ACC112 (cell line): Measurements from ENCODE around the gene KRTAP5-7.
"Not testable (repeated sequence)": the region's sequence is repeated elsewhere in the genome, so short reads cannot be mapped to it uniquely, and the experiment has no call there.

Experiments used
- H2AFZ ChIP-seq: fragments of 200-600 bp; sonication (generic); one replicate; pipeline ENCODE4 v1.6.0; 2017; ENCODE audit warnings: antibody characterized with exemption, low read length; ENCODE audit not compliant: unreplicated experiment
- H3K27ac ChIP-seq: fragments of 200-600 bp; sonication (generic); 2 replicates; pipeline ENCODE4 v1.5.1; 2014; ENCODE audit warnings: low read depth, mild to moderate bottlenecking, antibody characterized with exemption, low read length, moderate library complexity
- H3K27me3 ChIP-seq: fragments of 200-600 bp; sonication (generic); 2 replicates; pipeline ENCODE4 v1.6.1; 2014; ENCODE audit warnings: mild to moderate bottlenecking, antibody characterized with exemption, low read length, moderate library complexity, mixed read lengths; ENCODE audit not compliant: insufficient read depth
- H3K36me3 ChIP-seq: fragments of 200-600 bp; sonication (generic); 2 replicates; pipeline ENCODE4 v1.6.1; 2016; ENCODE audit warnings: mild to moderate bottlenecking, antibody characterized with exemption, low read length, moderate library complexity, mixed read lengths; ENCODE audit not compliant: insufficient read depth
- H3K4me1 ChIP-seq: fragments of 200-600 bp; sonication (generic); one replicate; pipeline ENCODE4 v1.6.1; 2016; ENCODE audit warnings: low read length, mixed read lengths; ENCODE audit not compliant: insufficient read depth, unreplicated experiment, control insufficient read depth
- H3K4me3 ChIP-seq: fragments of 200-600 bp; sonication (generic); 2 replicates; pipeline ENCODE4 v1.5.1; 2014; ENCODE audit warnings: mild to moderate bottlenecking, low read depth, low read length
- H3K79me2 ChIP-seq: fragments of 200-600 bp; sonication (generic); one replicate; pipeline ENCODE4 v1.6.0; 2016; ENCODE audit warnings: low read length; ENCODE audit not compliant: control insufficient read depth, unreplicated experiment, insufficient read depth

KRTAP5-7 gene

DNA sequence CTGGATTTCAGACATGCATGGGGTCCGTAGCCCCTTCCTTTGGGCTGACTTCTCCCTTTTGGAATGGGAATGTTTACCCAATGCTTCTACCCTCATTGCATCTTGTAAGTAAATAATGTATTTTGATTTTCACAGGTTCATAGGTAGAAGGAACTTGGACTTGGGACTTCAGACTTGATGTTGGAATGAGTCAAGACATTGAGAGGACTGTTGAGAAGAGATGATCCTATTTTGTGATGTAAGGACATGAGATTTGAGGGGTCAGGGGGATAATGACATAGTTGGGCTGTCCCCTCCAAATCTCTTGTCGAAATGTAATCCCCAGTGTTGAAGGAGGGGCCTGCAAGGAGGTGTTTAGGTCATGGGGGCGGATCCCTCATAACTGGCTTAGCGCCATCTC lies 37.4 kb downstream of the KRTAP5-7 start:
- H3K4me1 ChIP-seq = no peaks in the 10 kb centered on the region
- no peak overlapping the region for H3K4me3 ChIP-seq
- no peaks in the 10 kb centered on the region for H3K79me2 ChIP-seq
- no peaks in the 10 kb centered on the region for H3K36me3 ChIP-seq
- H3K27ac ChIP-seq = no peak overlapping the region
- no peak overlapping the region for H2AFZ ChIP-seq
- peaks cover 61% of the 10 kb centered on the region for H3K27me3 ChIP-seq

DNA sequence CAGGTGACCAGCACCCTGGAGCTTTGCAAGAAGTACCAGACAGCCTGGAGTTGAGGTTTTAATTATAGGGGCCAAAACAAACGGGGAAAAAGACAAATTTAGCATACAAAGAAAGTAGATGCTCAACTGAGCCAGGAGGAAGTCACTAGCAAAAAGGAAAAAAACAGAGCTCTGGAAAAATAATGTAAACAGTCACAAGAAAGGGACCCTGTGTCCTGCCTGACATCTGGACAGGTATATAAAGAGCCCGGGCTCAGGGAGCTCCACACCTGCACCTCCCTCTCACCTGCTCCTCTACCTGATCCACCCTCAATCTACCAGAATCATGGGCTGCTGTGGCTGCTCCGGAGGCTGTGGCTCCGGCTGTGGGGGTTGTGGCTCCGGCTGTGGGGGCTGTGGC lies 38.2 kb downstream of the KRTAP5-7 start, which contains the start of gene KRTAP5-10:
Gene KRTAP5-10, plus strand, starts transcription at position 301 of the 400 bp plus-strand sequence. Its CDS starts 25 bp downstream, at position 326.
- no peak within 1 kb of the TSS for H3K4me3 ChIP-seq
- H3K4me1 ChIP-seq = no peaks in the 10 kb centered on the region
- no peaks in the 10 kb centered on the region for H3K36me3 ChIP-seq
- H3K27me3 ChIP-seq = peaks cover 59% of the 10 kb centered on the region
- no peaks in the 10 kb centered on the region for H3K79me2 ChIP-seq
- no peak within 1 kb of the TSS for H2AFZ ChIP-seq
- no peak within 1 kb of the TSS for H3K27ac ChIP-seq

DNA sequence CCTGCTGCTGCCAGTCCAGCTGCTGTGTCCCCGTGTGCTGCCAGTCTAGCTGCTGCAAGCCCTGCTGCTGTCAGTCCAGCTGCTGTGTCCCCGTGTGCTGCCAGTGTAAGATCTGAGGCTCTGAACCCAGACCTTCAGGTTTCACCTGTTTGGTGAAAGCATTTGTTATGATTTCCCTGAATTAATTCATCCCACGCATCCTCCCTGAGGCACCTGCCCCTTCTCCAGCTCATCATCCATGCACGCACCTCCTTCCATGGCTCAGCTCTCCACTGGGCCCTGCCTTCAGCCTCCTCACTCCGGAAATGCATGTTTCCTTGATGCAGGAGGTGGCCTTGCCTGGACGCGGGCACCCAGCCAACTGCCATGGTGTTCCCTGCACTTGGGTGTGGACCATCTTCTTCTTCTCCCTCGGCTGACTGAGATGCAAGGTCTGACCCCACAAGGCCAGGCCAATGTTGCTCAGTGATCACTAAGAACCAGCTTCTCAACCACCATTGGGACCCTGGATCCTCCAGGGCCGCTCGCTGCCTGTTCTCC lies 39.1 kb downstream of the KRTAP5-7 start:
- Histone ChIP-seq H3K27me3 (peaks cover 59% of the 10 kb centered on the region), H3K4me1 (no peaks in the 10 kb centered on the region), H3K79me2 (no peaks in the 10 kb centered on the region), H3K36me3 (no peaks in the 10 kb centered on the region), H3K4me3 (no peak overlapping the region), H3K27ac (no peak overlapping the region), H2AFZ (no peak overlapping the region)

- H3K36me3 ChIP-seq, H3K27ac ChIP-seq, H3K4me1 ChIP-seq, H3K79me2 ChIP-seq, H2AFZ ChIP-seq, H3K4me3 ChIP-seq: not testable (repeated sequence)
- peaks cover 52% of the 10 kb centered on the region for H3K27me3 ChIP-seq
These were observed 39.8 kb downstream of the KRTAP5-7 start for GRCh38 chr11:71566626-71567599.

GRCh38 chr11:71567633-71568032 lies 40.6 kb downstream of the KRTAP5-7 start:
- H3K36me3 ChIP-seq, H3K79me2 ChIP-seq, H3K4me3 ChIP-seq, H3K4me1 ChIP-seq, H2AFZ ChIP-seq, H3K27ac ChIP-seq: not testable (repeated sequence)
- peaks cover 46% of the 10 kb centered on the region for H3K27me3 ChIP-seq

- H3K4me3 ChIP-seq = no peak overlapping the region
- no peaks in the 10 kb centered on the region for H3K36me3 ChIP-seq
- H3K27ac ChIP-seq = no peak overlapping the region
- H3K27me3 ChIP-seq = peaks cover 46% of the 10 kb centered on the region
- H3K4me1 ChIP-seq = no peaks in the 10 kb centered on the region
- no peak overlapping the region for H2AFZ ChIP-seq
- H3K79me2 ChIP-seq = no peaks in the 10 kb centered on the region
These were observed 41.8 kb downstream of the KRTAP5-7 start for GRCh38 chr11:71568704-71569349.

GRCh38 chr11:71571101-71571850 lies 44.2 kb downstream of the KRTAP5-7 start:
- H3K4me3 ChIP-seq, H3K36me3 ChIP-seq, H3K79me2 ChIP-seq, H3K4me1 ChIP-seq, H2AFZ ChIP-seq, H3K27ac ChIP-seq: not testable (repeated sequence)
- H3K27me3 ChIP-seq = peaks cover 62% of the 10 kb centered on the region

GRCh38 chr11:71572811-71573210 lies 45.7 kb downstream of the KRTAP5-7 start:
- no peaks in the 10 kb centered on the region for H3K4me1 ChIP-seq
- H3K79me2 ChIP-seq = no peaks in the 10 kb centered on the region
- no peak overlapping the region for H3K4me3 ChIP-seq
- no peak overlapping the region for H3K27ac ChIP-seq
- H3K36me3 ChIP-seq = no peaks in the 10 kb centered on the region
- peaks cover 57% of the 10 kb centered on the region for H3K27me3 ChIP-seq
- H2AFZ ChIP-seq = no peak overlapping the region

GRCh38 chr11:71574418-71574817 lies 47.4 kb downstream of the KRTAP5-7 start:
- Histone ChIP-seq H3K27me3 (peaks cover 44% of the 10 kb centered on the region), H3K79me2 (no peaks in the 10 kb centered on the region), H3K27ac (no peak overlapping the region), H3K4me3 (no peak overlapping the region), H2AFZ (no peak overlapping the region), H3K4me1 (no peaks in the 10 kb centered on the region), H3K36me3 (no peaks in the 10 kb centered on the region)

- Histone ChIP-seq H3K36me3 (no peaks in the 10 kb centered on the region), H3K27me3 (peaks cover 37% of the 10 kb centered on the region), H3K4me1 (no peaks in the 10 kb centered on the region), H3K4me3 (no peak overlapping the region), H3K79me2 (no peaks in the 10 kb centered on the region), H2AFZ (no peak overlapping the region), H3K27ac (no peak overlapping the region)
These were observed 48.8 kb downstream of the KRTAP5-7 start for GRCh38 chr11:71575723-71576424.
